Measurements from ENCODE around the gene CDX2. TPM values are rescaled to one million over a fixed set of nuclear protein-coding genes. Genes with fewer than 3 reads are reported as not detected.
"Not testable (repeated sequence)": the region's sequence is repeated elsewhere in the genome, so short reads cannot be mapped to it uniquely, and the experiment has no call there.

Gene CDX2
- total RNA-seq, 4 donors from 2014 or later, result not detected

GRCh38 chr13:28010046-28010445, 40.9 kb upstream of the CDX2 start:
- WGBS, result 62% methylated on average over 5 of the region's 5 CpGs
- TF ChIP-seq EP300 (IDR thresholded peaks at IDR 0.05), result no peak
- TF ChIP-seq POLR2AphosphoS5 (IDR thresholded peaks at IDR 0.05), result no peak
- no peak for TF ChIP-seq POLR2A (IDR thresholded peaks at IDR 0.05)
- TF ChIP-seq CTCF (IDR thresholded peaks at IDR 0.05), result no peak
- H3K27ac ChIP-seq, result no peak overlapping the region

GRCh38 chr13:28005016-28005415, 35.9 kb upstream of the CDX2 start:
- not testable (repeated sequence) for H3K4me3 ChIP-seq; H3K36me3 ChIP-seq; H3K9me3 ChIP-seq; DNase-seq (ENCODE audit: low spot score in 2 of 2); H3K27me3 ChIP-seq; H3K4me1 ChIP-seq; H3K27ac ChIP-seq
- WGBS, result 92% methylated on average over 13 of the region's 13 CpGs

More at GRCh38 chr13:28010046-28010445, 40.9 kb upstream of the CDX2 start:
- H3K27me3 ChIP-seq, result peaks cover 14% of the 10 kb centered on the region
- DNase-seq (ENCODE audit: low spot score in 2 of 2), result no peak
- H3K9me3 ChIP-seq, result no peaks in the 10 kb centered on the region
- H3K4me3 ChIP-seq, result no peak overlapping the region
- H3K36me3 ChIP-seq, result no peaks in the 10 kb centered on the region
- no peaks in the 10 kb centered on the region for H3K4me1 ChIP-seq

DNA sequence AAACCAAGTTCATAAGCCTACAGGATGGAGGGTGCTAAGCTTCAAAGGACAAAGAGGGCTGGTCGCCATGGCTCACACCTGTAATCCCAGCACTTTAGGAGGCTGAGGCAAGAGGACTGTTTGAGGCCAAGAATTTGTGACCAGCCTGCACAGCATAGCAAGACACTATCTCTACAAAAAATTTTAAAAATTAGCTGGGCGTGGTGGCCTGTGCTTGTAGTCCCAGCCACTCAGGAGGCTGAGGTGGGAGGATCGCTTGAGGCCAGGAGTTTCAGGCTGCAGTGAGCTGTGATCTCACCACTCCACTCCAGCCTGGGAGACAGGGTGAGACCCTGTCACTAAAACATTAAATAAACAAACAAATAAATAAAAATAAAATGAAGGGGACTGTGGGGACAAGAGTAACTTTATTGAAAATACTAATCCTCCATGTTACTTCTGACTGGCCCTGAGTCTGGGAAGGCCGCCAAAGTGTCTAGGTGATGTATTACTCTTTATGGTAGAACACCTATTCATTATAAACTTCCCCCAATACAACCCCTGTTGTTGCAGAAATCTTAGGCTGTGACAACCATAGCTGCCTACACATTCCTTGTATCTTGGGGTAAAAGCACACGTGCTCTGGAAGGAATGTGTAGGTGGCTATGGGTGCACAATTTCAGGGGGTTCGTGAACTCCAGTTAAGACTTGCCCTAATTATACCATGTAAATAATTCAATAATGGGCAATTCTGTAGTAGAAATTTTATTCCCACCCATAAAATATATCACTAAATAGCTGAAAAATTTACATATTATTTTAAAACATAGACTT, 34.0 kb upstream of the CDX2 start:
- 73% methylated on average over 6 of the region's 6 CpGs for WGBS
- no peak for DNase-seq (ENCODE audit: low spot score in 2 of 2)
- TF ChIP-seq CTCF (IDR thresholded peaks at IDR 0.05), result no peak
- TF ChIP-seq POLR2A (IDR thresholded peaks at IDR 0.05), result no peak
- no peak for TF ChIP-seq EP300 (IDR thresholded peaks at IDR 0.05)
- TF ChIP-seq POLR2AphosphoS5 (IDR thresholded peaks at IDR 0.05), result no peak

GRCh38 chr13:28001837-28002473, 32.8 kb upstream of the CDX2 start:
- no peak overlapping the region for H3K27ac ChIP-seq
- peaks cover 3% of the 10 kb centered on the region for H3K4me1 ChIP-seq
- DNase-seq (ENCODE audit: low spot score in 2 of 2), result no peak
- TF ChIP-seq POLR2AphosphoS5 (IDR thresholded peaks at IDR 0.05) (no peak), POLR2A (IDR thresholded peaks at IDR 0.05) (no peak), CTCF (IDR thresholded peaks at IDR 0.05) (no peak), EP300 (IDR thresholded peaks at IDR 0.05) (no peak)
- H3K27me3 ChIP-seq, result no peaks in the 10 kb centered on the region
- no peak overlapping the region for H3K4me3 ChIP-seq
- WGBS, result 80% methylated on average over 9 of the region's 20 CpGs
- no peaks in the 10 kb centered on the region for H3K9me3 ChIP-seq
- no peaks in the 10 kb centered on the region for H3K36me3 ChIP-seq

More for the DNA sequence above, 34.0 kb upstream of the CDX2 start:
- no peaks in the 10 kb centered on the region for H3K36me3 ChIP-seq
- H3K9me3 ChIP-seq, result no peaks in the 10 kb centered on the region
- peaks cover 3% of the 10 kb centered on the region for H3K4me1 ChIP-seq
- no peaks in the 10 kb centered on the region for H3K27me3 ChIP-seq
- H3K27ac ChIP-seq, result no peak overlapping the region
- H3K4me3 ChIP-seq, result no peak overlapping the region

GRCh38 chr13:28001049-28001448, 31.9 kb upstream of the CDX2 start:
- no peaks in the 10 kb centered on the region for H3K9me3 ChIP-seq
- DNase-seq (ENCODE audit: low spot score in 2 of 2), result no peak
- H3K36me3 ChIP-seq, result no peaks in the 10 kb centered on the region
- no peak overlapping the region for H3K4me3 ChIP-seq
- H3K27me3 ChIP-seq, result no peaks in the 10 kb centered on the region
- WGBS, result 63% methylated on average over 7 of the region's 11 CpGs
- TF ChIP-seq POLR2AphosphoS5 (IDR thresholded peaks at IDR 0.05) (no peak), CTCF (IDR thresholded peaks at IDR 0.05) (no peak), POLR2A (IDR thresholded peaks at IDR 0.05) (no peak), EP300 (IDR thresholded peaks at IDR 0.05) (no peak)
- H3K27ac ChIP-seq, result no peak overlapping the region
- H3K4me1 ChIP-seq, result peaks cover 3% of the 10 kb centered on the region

All from suprapubic skin (tissue), 4 donors.